ENCODE measurements around the gene DEK.

The DEK gene

GRCh38 chr6:18277237-18278006 is 13.1 kb upstream of the DEK start:
- no peak overlapping the region; the same call in 1 of the 2 replicates for H3K4me3 ChIP-seq (ENCODE audit: low read depth, low read length)
- no peak for DNase-seq (ENCODE audit: low read depth)
- TF ChIP-seq CTCF (IDR thresholded peaks at IDR 0.05; ENCODE audit: insufficient read depth, low read depth, low read length, missing control alignments): no peak

GRCh38 chr6:18276610-18277236 is 12.4 kb upstream of the DEK start:
- TF ChIP-seq CTCF (IDR thresholded peaks at IDR 0.05; ENCODE audit: insufficient read depth, low read depth, low read length, missing control alignments): no peak
- no peak overlapping the region for H3K4me3 ChIP-seq (ENCODE audit: low read depth, low read length)
- DNase-seq (ENCODE audit: low read depth): no peak

- no peak for TF ChIP-seq CTCF (IDR thresholded peaks at IDR 0.05; ENCODE audit: insufficient read depth, low read depth, low read length, missing control alignments)
- H3K4me3 ChIP-seq (ENCODE audit: low read depth, low read length): no peak overlapping the region
- no peak for DNase-seq (ENCODE audit: low read depth)
These were observed 5.9 kb upstream of the DEK start for GRCh38 chr6:18270216-18270615.

GRCh38 chr6:18269717-18270116 is 5.4 kb upstream of the DEK start:
- no peak for DNase-seq (ENCODE audit: low read depth)

GRCh38 chr6:18269253-18269652 is 4.9 kb upstream of the DEK start:
- no peak for TF ChIP-seq CTCF (IDR thresholded peaks at IDR 0.05; ENCODE audit: insufficient read depth, low read depth, low read length, missing control alignments)
- peak; percentile 24 for DNase-seq (ENCODE audit: low read depth)
- H3K4me3 ChIP-seq (ENCODE audit: low read depth, low read length): no peak overlapping the region

More at GRCh38 chr6:18269717-18270116, 5.4 kb upstream of the DEK start:
- no peak overlapping the region for H3K4me3 ChIP-seq (ENCODE audit: low read depth, low read length)
- no peak for TF ChIP-seq CTCF (IDR thresholded peaks at IDR 0.05; ENCODE audit: insufficient read depth, low read depth, low read length, missing control alignments)

DNA sequence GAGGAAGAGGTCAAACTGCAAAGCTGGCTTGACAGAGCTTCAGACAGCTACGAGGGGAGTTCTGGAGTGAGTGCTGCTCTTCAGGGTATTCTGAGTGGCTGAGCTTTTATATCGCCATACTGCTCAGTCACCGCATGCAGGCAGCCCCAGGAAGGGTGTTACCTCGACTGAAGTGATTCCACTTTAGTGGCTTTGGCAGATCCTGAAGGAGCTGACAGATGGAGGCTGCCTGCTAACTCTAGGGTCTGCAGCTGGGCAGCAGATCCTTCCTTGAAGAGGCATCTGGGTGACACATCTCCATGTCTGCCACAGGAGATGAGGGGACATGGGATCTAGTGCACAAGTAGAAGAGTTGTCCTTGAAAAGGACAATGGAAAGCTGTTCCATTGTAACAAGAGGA is 3.7 kb upstream of the DEK start:
- DNase-seq (ENCODE audit: low read depth): no peak
- no peak for TF ChIP-seq CTCF (IDR thresholded peaks at IDR 0.05; ENCODE audit: insufficient read depth, low read depth, low read length, missing control alignments)
- H3K4me3 ChIP-seq (ENCODE audit: low read depth, low read length): no peak overlapping the region
